GM19467 (cell line): ENCODE data around the gene ACSL6.

ENCODE experiments used
- ATAC-seq: cut with Tn5 transposase; IDR thresholded peaks from one replicate; pipeline ENCODE4 v1.9.1; 2021; ENCODE audit warnings: mild to moderate bottlenecking, moderate library complexity; ENCODE audit not compliant: unreplicated experiment

ACSL6 gene

DNA sequence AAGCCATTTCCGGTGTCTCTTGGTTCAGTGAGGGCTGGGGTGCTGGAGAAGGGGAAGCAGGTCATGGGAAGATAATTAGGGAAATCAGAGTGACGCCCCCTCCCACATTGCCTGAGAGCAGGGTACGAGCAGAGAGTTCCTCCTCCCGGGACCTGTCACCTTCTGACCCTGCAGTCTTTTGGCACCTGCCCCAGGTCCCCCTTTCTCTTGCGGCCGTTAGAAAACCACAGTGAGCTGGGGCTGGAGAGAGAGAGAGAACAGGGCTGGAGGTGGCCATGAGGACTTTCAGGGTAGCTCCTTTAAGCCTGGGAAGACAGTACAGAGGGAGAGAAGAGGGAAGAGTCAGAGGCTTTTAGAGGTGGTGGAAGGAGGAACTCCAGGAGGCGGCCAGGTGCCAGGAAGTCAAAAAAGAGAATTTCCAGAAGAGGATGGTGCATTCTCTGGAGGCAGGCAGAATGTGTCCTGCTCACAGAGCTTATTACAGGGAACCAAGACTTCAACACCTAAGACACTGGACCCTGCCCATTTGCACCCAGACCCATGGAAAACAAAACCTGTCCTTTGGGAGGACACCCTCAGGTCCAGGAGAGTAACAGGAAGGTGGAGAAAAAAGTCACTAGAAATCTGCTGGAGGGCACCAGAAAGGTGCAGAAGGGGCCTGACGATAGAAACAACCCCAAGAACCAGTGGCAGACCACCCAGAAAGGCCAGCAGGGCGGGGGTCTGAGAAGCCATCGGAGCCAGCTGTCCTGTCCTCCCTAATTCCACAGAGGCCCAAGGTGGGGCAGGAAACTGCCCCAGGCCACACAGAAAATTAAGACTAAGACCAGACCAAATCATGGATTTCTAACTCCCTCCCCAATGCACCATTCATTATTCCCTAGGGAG is 6.5 kb upstream of the ACSL6 start:
- no peak for ATAC-seq

DNA sequence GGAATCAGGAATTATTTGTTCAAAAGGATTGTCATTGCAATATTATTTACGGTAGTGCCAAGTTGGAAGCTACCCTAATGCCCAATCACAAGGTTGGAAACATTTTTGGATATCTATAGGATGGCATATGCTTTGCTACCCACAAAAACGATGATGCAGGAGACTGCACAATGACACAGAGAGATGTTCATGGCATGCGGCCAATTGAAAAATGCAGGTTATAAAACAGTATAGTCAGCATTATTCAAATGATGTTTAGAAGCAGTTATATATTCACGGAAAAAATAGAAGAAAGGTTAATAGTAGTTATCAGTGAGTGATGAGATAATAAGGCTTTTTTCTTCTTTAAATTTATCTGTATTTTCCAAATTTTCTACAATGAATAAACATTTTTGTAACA is 5.9 kb upstream of the ACSL6 start:
- no peak for ATAC-seq

DNA sequence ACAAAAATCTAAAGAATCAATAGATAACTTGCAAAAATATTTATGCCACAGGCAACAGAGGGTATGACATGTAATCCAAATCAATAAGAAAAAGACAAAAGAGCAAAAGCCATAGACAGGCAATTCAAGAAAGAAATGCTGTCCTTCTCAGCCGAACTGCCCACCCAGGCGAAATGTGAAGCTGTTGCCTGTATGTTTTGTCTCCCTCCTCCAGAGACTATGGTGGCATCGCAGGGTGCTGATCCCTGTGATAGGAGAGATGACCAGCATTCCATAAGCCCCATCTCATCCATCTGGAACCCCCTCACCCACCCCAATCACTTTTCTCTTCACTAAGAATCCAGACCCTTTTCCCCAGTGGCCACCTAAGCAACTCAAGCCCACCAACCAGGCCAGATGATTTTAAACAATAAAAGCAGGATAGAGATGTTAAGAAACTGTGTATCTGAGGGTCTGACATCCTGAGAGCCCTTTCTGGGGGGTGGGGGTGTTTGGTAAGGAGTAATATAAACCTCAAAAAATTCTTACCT is 5.3 kb upstream of the ACSL6 start:
- ATAC-seq: no peak

DNA sequence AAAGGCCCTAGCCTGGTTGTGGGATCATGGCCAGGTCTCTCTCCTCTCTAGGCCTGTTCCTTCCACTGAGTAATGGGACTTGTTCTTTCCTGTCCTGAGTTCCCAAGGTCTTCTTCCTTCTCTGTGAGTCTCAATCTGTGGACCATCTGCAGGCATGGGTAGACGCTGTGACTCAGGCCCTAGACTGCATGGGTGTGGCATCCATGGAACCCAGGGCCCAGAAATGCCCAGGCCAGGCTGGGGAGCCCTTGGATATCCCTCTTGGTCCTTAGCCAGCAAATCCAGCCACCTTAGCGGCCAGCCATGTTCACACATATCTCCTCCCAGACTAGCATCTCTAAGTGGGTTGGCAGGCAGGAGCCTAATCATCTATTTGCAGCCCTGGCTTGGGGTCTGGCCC is 2.3 kb upstream of the ACSL6 start:
- no peak for ATAC-seq

DNA sequence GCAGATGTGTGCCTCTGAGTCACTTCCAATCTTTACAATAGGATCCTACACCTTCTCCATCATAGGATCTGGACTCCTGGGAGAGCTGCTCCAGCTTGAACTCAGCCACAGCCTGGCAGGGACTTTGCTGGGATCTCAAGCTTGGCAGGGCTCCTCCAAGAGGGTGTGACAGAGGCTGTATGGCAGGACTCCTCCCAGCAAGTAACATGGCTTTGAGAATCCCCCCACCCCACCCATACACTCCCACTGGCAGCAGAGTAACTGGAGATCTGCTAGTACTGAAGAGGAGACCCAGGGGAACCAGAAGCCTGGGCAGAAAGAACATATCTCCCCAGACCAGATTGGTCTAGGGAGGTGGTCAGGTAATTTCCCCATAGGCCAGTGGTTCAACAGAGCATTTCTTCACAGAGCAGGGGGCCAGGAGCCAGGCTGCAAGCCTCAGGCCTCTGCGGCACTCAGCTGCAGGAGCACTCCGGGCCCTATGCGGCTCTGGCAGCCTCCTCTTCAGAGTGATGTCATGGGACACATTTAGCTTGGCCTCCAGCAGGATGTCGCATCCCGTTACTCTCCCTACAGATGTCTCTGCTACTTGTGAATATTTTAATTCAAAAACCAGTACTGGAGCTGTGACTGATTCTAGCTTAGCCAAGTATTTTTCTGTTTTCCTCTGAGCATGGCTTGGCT is 1.7 kb upstream of the ACSL6 start:
- no peak for ATAC-seq

DNA sequence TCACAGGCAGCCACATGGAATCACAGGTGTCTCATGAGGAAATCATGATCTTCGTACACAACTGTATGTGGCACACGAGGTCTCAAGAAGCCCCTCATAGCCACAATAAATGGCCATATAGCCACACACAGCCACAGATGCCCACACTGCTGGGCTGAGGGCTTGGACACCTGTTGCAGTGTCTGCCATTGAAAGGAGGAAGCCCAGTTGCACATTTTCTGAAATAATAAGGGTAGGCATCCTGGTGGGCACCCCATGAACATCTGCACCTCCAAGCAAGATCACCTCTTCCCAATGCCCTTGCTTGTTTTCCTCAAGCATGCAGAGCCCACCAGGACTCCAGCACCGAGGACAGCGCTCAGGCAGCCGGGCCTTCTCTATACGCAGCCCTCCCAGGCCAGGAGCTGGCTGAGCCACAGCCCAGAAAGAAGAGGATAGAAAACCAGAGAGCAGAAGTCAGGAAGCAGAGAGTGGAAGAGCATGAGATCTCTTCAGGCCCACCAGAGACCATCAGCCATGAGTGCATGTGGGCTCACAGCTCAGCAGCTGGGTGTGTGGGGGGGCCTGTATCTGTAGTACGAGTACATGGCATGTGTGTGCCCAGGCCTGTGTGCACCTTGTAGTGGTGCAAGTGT is 1.0 kb upstream of the ACSL6 start:
- no peak for ATAC-seq

DNA sequence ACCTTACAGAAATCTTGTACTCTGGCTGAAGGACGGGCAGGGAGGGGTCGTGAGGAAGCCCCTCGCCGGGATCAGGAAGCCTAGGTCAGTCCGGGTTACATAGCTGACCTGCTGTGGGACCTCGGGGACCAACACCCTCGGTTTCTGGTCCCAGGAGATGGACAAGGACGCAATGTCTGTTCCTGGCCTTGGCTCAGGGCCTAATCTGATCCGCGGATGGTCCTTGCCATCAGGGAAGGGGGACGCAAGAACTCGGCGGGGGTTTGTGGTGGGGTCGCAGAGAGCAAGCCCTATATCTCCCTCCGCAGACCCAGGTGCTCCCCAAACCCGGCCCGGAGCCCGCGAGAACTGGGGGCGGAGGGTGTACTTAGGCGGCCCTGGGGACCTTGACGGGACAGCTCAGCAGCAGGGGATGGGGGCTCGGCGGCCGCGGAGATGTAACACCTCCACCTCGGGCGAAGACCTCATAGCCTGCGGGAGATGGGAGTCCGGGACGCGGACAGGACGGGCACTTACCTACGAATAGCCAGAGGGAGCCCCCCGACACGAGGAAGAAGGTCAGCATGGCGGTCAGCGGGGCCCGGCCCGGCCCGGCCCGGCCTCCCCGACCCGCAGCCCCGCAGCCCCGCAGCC is 353 bp downstream of the ACSL6 start:
- ATAC-seq: no peak

DNA sequence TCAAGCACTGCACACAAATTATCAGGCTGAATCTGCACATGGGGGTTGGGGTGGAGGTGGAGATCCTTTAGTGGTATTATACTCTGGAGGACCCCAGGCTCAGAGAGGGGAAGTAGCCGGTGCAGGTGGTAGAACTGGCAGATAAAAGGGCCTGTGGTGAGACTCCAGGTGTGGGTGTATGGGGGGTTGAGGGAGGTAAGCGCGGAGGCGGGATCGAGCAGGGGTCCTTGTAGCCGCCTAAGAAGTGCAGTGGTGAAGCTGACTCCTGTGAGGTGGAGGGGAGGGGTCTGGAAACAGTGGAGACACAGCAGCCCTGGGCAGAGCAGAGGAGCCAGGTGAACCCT is 841 bp downstream of the ACSL6 start:
- no peak for ATAC-seq

DNA sequence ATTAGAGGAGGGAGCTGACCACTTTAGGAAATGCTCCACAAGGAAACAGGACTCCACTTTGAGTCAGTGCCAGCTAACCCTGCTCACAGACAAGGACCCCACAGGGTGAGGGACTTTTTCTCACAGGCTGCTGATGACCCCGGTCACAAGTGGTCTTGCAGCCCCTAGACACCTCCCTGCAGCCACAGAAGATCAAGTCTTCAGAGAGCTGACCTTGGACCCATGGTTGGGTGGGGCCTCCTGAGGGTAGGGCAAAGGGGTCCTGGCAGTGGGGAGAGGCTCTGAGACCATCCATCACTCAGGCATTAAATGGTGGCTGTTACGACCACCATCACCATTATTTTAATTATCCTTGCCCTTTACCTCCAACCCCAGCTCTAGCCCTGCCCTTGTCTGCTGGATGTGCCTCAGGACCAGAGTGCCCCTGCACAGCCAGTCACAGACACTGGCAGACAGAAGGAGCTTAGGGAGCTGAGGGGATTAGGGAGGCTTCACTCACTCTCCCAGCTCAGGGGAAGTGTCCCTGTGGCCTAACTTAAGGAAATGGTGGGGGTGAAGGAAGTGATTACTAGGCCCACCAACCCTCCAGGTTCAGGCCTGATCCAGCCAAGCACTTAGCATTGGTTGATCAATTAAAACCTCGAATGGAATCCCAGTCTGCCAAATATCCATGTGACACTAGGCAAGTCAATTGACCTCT is 1.6 kb downstream of the ACSL6 start:
- ATAC-seq: no peak

DNA sequence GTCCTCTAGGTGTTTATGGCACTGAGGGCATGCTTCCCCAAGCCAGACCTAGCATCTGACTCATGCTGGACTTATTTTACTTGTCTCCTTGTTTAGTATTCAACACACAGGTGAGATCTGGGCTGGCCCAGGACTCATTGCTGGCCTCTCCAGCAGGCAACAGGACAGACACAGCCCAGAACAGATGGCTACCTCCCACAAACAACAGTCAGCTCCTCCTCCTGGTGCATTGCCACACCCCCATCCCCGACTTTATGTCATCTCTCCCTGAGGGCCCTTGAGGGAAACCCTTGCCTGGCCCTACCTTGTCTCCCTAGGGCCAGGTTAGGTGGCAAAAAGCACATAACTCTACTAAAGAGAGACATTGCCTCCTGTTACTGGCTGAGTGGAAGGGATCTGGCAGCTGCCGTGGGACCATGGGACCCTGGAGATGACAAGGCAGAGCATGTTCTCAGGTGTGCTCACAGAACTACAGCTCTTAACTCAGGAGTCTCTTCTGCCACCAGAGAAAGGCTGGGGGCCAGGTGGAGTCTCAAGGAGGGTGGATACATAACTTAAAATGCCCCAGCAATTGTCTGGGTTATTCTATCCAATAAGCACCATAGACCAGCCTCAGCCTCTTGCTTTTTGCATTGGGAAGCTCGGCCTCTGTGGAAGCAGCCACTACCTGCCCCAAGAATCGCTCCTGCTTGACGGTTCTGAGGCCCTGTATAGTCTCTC is 2.3 kb downstream of the ACSL6 start:
- ATAC-seq: no peak

DNA sequence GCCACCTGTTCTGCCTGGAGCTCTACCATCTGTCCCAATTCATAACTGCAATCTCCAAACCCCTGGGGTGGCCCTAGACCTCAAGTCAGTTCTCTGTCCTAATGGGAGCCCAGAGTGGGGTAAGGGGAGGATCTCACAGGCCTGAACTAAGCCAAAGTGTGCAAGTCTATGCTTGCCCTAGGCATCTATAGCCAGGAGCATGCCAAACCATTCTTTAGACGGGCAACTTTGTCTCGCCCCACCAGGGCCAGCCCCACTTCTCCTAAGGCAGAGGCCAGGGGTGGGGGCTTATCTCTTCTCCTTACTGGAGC is 3.3 kb downstream of the ACSL6 start:
- ATAC-seq: no peak

DNA sequence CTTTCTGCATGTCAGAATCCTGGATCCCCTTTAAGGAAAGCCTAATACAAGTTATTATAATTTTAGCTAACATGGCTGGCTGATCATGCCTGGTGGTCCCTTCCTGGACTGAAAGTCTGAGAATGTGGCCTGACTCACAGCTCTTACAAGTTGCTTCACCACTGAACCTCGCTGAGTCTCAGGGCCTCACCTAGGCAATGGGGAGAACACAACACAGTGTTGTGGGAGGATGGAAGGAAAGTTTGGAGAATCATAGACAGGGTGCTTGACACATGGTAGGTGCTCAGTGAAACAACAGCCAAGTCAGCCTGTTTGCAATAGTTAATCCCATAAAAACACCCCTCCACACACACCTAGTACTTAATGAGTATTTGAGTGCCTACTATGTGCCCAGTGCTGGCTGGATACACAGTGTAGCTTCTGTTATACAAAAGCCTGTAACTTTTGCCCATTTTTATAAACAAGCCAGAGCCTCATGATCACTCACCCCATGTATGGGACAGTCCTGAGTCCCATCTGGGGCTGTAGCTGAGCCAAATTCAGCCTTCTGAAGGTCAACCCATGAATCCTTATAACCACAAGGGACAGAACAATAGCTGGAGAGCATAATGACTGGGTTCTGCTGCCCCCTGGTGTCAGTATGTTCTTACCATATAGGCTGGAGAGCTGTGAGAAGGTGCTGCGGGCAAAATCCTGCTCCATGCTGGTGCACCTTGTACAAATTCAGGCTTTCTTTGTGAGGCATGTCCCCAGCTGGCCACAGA is 3.9 kb downstream of the ACSL6 start:
- ATAC-seq: peak; percentile 72

DNA sequence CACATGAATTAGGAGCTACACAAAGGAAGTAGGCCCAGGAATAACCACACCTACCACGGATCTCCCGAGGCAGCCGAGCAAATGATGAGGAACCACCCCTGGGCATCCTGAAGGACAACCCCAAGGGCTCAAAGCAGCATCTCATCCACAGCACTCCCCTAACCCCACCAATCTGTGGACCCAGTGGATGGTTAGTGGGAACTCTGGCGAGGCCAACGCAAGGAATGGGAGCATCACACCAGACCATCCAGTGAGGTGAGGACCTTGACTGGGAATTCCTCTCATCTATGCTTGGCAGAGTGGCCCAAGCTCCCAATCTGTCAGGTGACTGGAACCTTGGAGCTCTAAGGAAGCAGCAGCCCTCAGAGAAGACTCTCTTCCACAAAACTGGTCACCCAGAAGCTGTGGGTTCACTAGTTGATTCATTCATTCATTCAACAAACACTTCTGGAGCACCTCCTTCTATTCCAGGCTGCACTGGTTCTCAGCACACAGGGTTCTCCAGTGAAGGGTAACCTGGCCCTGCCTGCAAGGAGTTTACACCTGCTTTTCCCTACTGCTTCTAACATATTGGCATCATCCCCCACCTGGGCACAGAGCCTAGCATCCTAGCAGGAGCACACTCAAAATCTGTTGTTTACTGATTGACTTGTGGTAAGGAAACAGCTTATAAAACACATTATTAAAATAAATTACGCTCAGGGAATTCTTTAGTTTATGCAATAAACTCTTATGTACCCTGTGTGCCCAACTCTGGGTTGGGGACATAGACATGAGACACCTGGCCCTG is 4.9 kb downstream of the ACSL6 start:
- no peak for ATAC-seq

DNA sequence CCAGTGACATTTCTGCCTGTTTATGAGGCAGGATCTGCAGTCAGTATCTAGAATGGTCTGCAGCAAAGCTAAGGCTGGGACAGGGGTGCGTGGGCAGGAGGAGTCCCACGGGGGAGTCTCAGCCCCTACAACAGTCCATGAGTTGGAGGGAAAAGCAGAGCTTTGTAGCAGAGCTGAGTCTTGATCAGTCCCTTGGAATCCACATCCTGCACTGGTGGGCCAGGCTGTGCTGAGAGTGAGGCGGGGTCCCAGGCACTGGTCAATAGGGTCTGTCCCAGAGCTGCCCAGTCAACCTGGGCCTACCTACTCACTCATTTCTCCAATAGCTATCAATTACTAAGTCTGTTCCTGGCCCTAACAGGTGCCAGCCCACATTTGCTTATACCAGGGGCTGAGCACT is 5.9 kb downstream of the ACSL6 start:
- no peak for ATAC-seq

DNA sequence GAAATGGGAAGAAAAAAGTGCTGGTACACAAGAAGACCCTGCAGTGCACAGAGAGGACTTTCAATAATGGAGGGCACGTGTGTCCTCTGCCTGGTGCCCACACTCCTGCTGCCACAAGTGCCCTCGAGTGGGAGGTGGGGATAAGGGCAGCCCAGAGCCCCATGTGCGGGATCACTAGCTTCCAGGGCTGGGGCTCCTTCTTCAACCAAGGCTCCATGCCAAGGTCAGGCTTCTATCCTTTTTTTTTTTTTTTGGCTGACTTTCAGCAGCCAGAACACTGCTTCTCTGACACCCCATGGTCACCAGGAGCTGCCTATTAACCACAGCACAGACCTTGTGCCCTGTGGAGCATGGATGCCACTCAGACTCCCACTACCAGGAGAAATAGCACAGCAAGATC is 7.5 kb downstream of the ACSL6 start:
- no peak for ATAC-seq

DNA sequence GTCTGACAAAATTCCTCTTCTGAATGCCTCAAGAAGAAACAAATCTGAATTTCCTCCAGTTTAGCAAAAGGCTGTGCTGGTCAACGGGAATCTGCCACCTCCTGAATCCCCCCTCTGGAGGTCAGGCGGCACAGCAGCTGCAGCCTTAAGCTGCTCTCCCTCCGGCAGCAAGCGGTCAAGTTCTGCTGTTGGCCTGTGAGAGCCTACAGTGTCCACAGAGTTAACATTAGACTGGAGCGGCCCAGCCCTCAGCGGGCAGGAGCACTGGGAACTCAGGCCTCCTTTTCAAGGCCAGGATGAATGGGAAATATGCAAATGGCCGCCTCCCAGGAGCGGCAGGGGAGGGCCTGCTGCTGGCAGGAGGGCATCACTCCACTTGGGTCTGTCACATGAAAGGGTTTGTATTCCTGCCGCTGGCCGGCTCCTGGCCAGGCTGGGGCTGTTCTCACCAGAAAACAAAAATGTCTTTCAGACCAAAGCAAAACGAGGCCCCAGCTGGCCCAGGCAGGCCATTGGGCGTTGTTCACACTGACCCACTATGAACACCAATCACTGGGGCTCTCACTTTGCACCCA is 8.2 kb downstream of the ACSL6 start:
- ATAC-seq: no peak

DNA sequence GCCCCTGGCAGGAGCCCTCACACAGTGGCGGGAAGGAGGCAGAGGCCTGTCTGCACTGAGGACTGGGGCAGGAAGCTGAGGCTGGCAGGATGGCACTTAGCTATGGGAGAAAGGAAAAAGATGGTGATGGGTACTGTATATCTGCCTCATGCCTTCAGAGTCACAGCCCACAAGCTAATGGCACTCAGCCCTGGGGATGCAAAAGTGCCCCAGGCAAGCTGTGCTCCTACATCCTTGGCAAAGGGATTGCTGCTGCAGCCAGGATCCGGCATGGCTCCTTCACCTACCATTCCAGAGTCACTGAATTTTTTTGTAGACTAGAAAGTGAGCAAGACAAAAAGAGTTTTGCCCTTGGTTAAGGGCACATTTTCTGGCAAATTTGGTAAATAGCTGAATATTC is 8.7 kb downstream of the ACSL6 start:
- ATAC-seq: no peak
